H1 (cell line): Measurements from ENCODE around the gene CACNG1. TPM values are rescaled to one million over a fixed set of nuclear protein-coding genes. Genes with fewer than 3 reads are reported as not detected.

Experiments used
- CTCF ChIA-PET: fragments of 300-600 bp; sonication (Branson Sonifier 250); formaldehyde crosslinking; loops from one replicate; lab custom pipeline; 2021; ENCODE audit not compliant: partially characterized antibody; lab: Charles Lee
- POLR2A ChIA-PET: fragments of 300-600 bp; sonication (Branson Sonifier 250); formaldehyde crosslinking; loops from one replicate; lab custom pipeline; 2021; ENCODE audit warnings: inconsistent platforms; ENCODE audit not compliant: partially characterized antibody; lab: Charles Lee
- DNase-seq, 2 experiments: peaks; one replicate each; pipeline versions ENCODE4 v3.0.0 to v3.0.0-alpha.2; 2010 to 2022; ENCODE audit warnings: low spot score in 2 of 2, low read depth in 1 of 2, mixed read lengths in 1 of 2
- FAIRE-seq: peaks from 2 replicates; lab custom pipeline; 2011; peaks lifted over from hg19 to GRCh38; lab: Jason Lieb, UNC
- H2AFZ ChIP-seq: 2 replicates; pipeline ENCODE4 v1.8.1; 2012; ENCODE audit warnings: low read length, inconsistent platforms
- H2AK5ac ChIP-seq: 2 replicates; pipeline ENCODE4 v1.6.1; 2013; ENCODE audit warnings: low read depth, low read length
- H2BK120ac ChIP-seq: replicated peaks from 2 replicates; pipeline ENCODE3; 2013; ENCODE audit warnings: low read depth, low read length, inconsistent platforms
- H2BK12ac ChIP-seq: 2 replicates; pipeline ENCODE4 v1.6.1; 2013; ENCODE audit warnings: low read depth, low read length
- H2BK15ac ChIP-seq: 2 replicates; pipeline ENCODE4 v1.6.1; 2013; ENCODE audit warnings: low read length
- H2BK20ac ChIP-seq: 2 replicates; pipeline ENCODE4 v1.6.1; 2013; ENCODE audit warnings: low read length
- H2BK5ac ChIP-seq: 2 replicates; pipeline ENCODE4 v1.6.1; 2013; ENCODE audit warnings: low read depth, low read length
- H3K14ac ChIP-seq: 2 replicates; pipeline ENCODE4 v1.6.1; 2013; ENCODE audit warnings: inconsistent platforms; ENCODE audit not compliant: insufficient read length
- H3K18ac ChIP-seq: 2 replicates; pipeline ENCODE4 v1.6.1; 2013; ENCODE audit warnings: low read length; ENCODE audit errors: extremely low read depth
- H3K23ac ChIP-seq: 2 replicates; pipeline ENCODE4 v1.6.1; 2013; ENCODE audit warnings: inconsistent platforms; ENCODE audit not compliant: insufficient read length
- H3K23me2 ChIP-seq: 2 replicates; pipeline ENCODE4 v1.6.1; 2013; ENCODE audit warnings: low read depth, low read length
- H3K27ac ChIP-seq: 2 replicates; pipeline ENCODE4 v1.6.1; 2011; ENCODE audit warnings: low read depth, low read length, inconsistent platforms
- H3K27me3 ChIP-seq, 4 experiments: replicated peaks in 1 of 4; 1 replicate in 1 of 4; 2 replicates in 3 of 4; pipeline versions ENCODE4 v1.6.1 to v1.8.1; 2011 to 2013; ENCODE audit warnings: low read length in 3 of 4, mild to moderate bottlenecking in 3 of 4, inconsistent platforms in 2 of 4, mixed read lengths in 2 of 4, moderate library complexity in 1 of 4; ENCODE audit not compliant: control insufficient read depth in 3 of 4, insufficient read depth in 3 of 4; ENCODE audit errors: extremely low read depth in 1 of 4
- H3K36me3 ChIP-seq, 4 experiments: 2 replicates each; pipeline versions ENCODE4 v1.6.1 to v1.8.1; 2011 to 2013; ENCODE audit warnings: mild to moderate bottlenecking in 4 of 4, low read length in 3 of 4, moderate library complexity in 2 of 4, control low read depth in 1 of 4, inconsistent platforms in 1 of 4; ENCODE audit not compliant: insufficient read depth in 4 of 4, control insufficient read depth in 2 of 4
- H3K4ac ChIP-seq: replicated peaks from 2 replicates; pipeline ENCODE3; 2013; ENCODE audit warnings: low read length, low read depth, mixed read lengths, inconsistent platforms; ENCODE audit not compliant: insufficient read length
- H3K4me1 ChIP-seq, 4 experiments: replicated peaks in 1 of 4; 1 replicate in 1 of 4; 2 replicates in 3 of 4; pipeline versions ENCODE4 v1.6.1 to v1.8.1; 2011 to 2013; ENCODE audit warnings: low read length in 3 of 4, inconsistent platforms in 2 of 4, mixed read lengths in 1 of 4; ENCODE audit not compliant: insufficient read depth in 4 of 4, control insufficient read depth in 3 of 4
- H3K4me2 ChIP-seq, 2 experiments: 2 replicates each; pipeline versions ENCODE4 v1.6.1 to v1.8.1; 2011 to 2013; ENCODE audit warnings: low read depth in 2 of 2, low read length in 2 of 2, control low read depth in 1 of 2, inconsistent platforms in 1 of 2, mild to moderate bottlenecking in 1 of 2; ENCODE audit not compliant: insufficient read depth in 1 of 2
- H3K4me3 ChIP-seq, 4 experiments: fragments of 200-600, 300-600 bp in 1 of 4; sonication (generic), shearing (Covaris generic), sonication (Bioruptor Twin) in 1 of 4; 2 replicates each; pipeline versions ENCODE4 v1.5.1 to v1.8.1; 2011 to 2016; ENCODE audit warnings: low read length in 4 of 4, low read depth in 3 of 4, control low read depth in 2 of 4, inconsistent platforms in 2 of 4, mild to moderate bottlenecking in 2 of 4, mixed read lengths in 1 of 4, moderate library complexity in 1 of 4; ENCODE audit not compliant: insufficient read depth in 2 of 4; ENCODE audit errors: extremely low read depth in 1 of 4
- H3K56ac ChIP-seq: replicated peaks from 2 replicates; pipeline ENCODE3; 2013; ENCODE audit warnings: low read depth, mild to moderate bottlenecking, mixed read lengths, low read length, inconsistent platforms; ENCODE audit not compliant: insufficient read length
- H3K79me1 ChIP-seq: 2 replicates; pipeline ENCODE4 v1.6.1; 2013; ENCODE audit warnings: low read depth, low read length, control low read depth
- H3K79me2 ChIP-seq, 2 experiments: 2 replicates each; pipeline versions ENCODE4 v1.6.1 to v1.8.1; 2012 to 2013; ENCODE audit warnings: low read length in 2 of 2, mild to moderate bottlenecking in 2 of 2, inconsistent platforms in 1 of 2; ENCODE audit not compliant: insufficient read depth in 2 of 2, control insufficient read depth in 1 of 2
- H3K9ac ChIP-seq, 4 experiments: replicated peaks in 1 of 4; 1 replicate in 1 of 4; 2 replicates in 3 of 4; pipeline versions ENCODE4 v1.6.1 to v1.8.1; 2011 to 2013; ENCODE audit warnings: low read depth in 3 of 4, low read length in 3 of 4, control low read depth in 2 of 4, mild to moderate bottlenecking in 2 of 4, moderate library complexity in 2 of 4, inconsistent platforms in 1 of 4; ENCODE audit errors: extremely low read depth in 1 of 4
- H3K9me3 ChIP-seq, 2 experiments: 2 replicates each; pipeline versions ENCODE4 v1.6.1 to v1.8.1; 2012 to 2013; ENCODE audit warnings: mild to moderate bottlenecking in 2 of 2, moderate library complexity in 2 of 2, control low read depth in 1 of 2, inconsistent platforms in 1 of 2, low read depth in 1 of 2, low read length in 1 of 2, mixed read lengths in 1 of 2; ENCODE audit not compliant: insufficient read depth in 2 of 2
- H4K20me1 ChIP-seq, 2 experiments: replicated peaks in 1 of 2; 2 replicates each; pipeline versions ENCODE3 to v1.8.1; 2011 to 2013; ENCODE audit warnings: inconsistent platforms in 2 of 2, low read length in 2 of 2, mild to moderate bottlenecking in 1 of 2; ENCODE audit not compliant: insufficient read depth in 2 of 2, control insufficient read depth in 1 of 2
- H4K5ac ChIP-seq: 2 replicates; pipeline ENCODE4 v1.6.1; 2013; ENCODE audit warnings: low read length, low read depth, mixed read lengths, inconsistent platforms; ENCODE audit not compliant: insufficient read length
- H4K8ac ChIP-seq: 2 replicates; pipeline ENCODE4 v1.8.0; 2013; ENCODE audit warnings: mild to moderate bottlenecking, moderate library complexity, low read length, inconsistent platforms; ENCODE audit not compliant: insufficient read depth; ENCODE audit errors: extremely low read depth
- H4K91ac ChIP-seq: replicated peaks from 2 replicates; pipeline ENCODE3; 2013; ENCODE audit warnings: low read length, mixed read lengths, inconsistent platforms; ENCODE audit not compliant: insufficient read length
- GABPA ChIP-seq: IDR thresholded peaks from 2 replicates; pipeline ENCODE4 v1.6.1; 2011; ENCODE audit warnings: mild to moderate bottlenecking, low read length, moderate library complexity, borderline replicate concordance; ENCODE audit not compliant: insufficient read depth
- KDM5A ChIP-seq: fragments of 200-600 bp; IDR thresholded peaks from 2 replicates; pipeline ENCODE4 v1.7.1; 2012; ENCODE audit warnings: mild to moderate bottlenecking, low read length, inconsistent platforms, mixed read lengths
- POU5F1 ChIP-seq: IDR thresholded peaks from 2 replicates; pipeline ENCODE4 v1.6.1; 2011; ENCODE audit warnings: low read depth, mild to moderate bottlenecking, low read length, moderate library complexity
- WGBS, 2 experiments: shearing (Covaris generic) in 1 of 2; methylation state at CpG; one replicate each; pipeline versions ENCODE4 v1.1.6 to v1.1.7; 2013 to 2015; ENCODE audit warnings: low lambda C conversion rate in 2 of 2, mixed read lengths in 2 of 2, inconsistent platforms in 1 of 2, low coverage in 1 of 2, missing lambda C conversion rate in 1 of 2; ENCODE audit not compliant: insufficient replicate concordance in 2 of 2, insufficient coverage in 1 of 2, insufficient read length in 1 of 2; ENCODE audit errors: extremely low coverage in 1 of 2, missing lambda C conversion rate in 1 of 2; 5-methylcytosine and 5-hydroxymethylcytosine counted together
- polyA plus RNA-seq, 7 experiments: library from polyadenylated mRNA; depleted of rRNA in 3 of 7; stranded (reverse) in 5 of 7; unstranded in 2 of 7; fragments of >200 nt in 5 of 7; fragments of 200-250 nt in 2 of 7; gene quantifications; 1 replicate in 5 of 7; 2 replicates in 1 of 7; 4 replicates in 1 of 7; pipeline versions ENCODE4 v1.2.1 to v1.2.3, GENCODE V29; 2011 to 2013; ENCODE audit warnings: missing spikeins in 2 of 7, mixed read lengths in 2 of 7
- total RNA-seq: library from RNA; stranded (reverse); fragmentation: NEBNext Ultra II Directional; extraction: Animal tissue kit (Norgen Biotek cat#: 25700); gene quantifications from 2 replicates; pipeline ENCODE4 v1.2.1, GENCODE V29; 2021

Gene CACNG1
- total and polyA plus RNA-seq, 2 of the 8 experiments (the other 6 are each of a cell fraction or from before 2014, with no cell fraction given), result not detected

DNA sequence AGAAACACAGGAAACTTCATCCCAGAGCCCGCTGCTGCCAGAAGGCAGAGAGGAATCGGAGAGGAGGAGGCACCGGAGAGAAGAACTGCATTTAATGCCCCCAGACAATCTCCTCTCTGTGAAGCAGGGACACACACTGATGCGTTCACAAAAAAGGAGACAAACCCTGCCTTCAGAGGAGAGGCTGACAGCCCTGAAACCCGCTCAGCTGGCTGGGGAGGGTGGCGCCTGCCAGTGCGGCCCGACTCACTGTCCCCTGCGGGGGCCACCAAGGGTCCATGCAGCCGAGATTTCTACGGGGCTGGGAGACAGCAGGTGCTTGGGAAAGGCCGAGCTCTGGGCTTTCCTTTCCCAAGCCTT, 21.9 kb upstream of the CACNG1 start:
- FAIRE-seq, result no peak

More for the DNA sequence above, 21.9 kb upstream of the CACNG1 start:
- Histone ChIP-seq H3K9me3 (no peaks in the 10 kb centered on the region), H3K79me2 (no peaks in the 10 kb centered on the region), H3K9ac (no peak overlapping the region), H3K79me1 (no peaks in the 10 kb centered on the region; the same call in 1 of the 2 replicates), H2BK20ac (no peak overlapping the region), H3K4ac (no peak overlapping the region), H4K20me1 (peaks cover 0 to 9% of the 10 kb centered on the region in 2 experiments), H3K4me3 (no peak overlapping the region), H3K14ac (no peak overlapping the region), H3K23ac (no peak overlapping the region), H3K4me2 (no peak overlapping the region), H3K23me2 (peaks cover 9% of the 10 kb centered on the region; the same call in 1 of the 2 replicates), H3K18ac (no peak overlapping the region; the same call in 1 of the 2 replicates), H4K91ac (no peak overlapping the region), H4K5ac (no peak overlapping the region), H2AFZ (no peak overlapping the region), H3K4me1 (no peaks in the 10 kb centered on the region), H3K27me3 (no peaks in the 10 kb centered on the region), H2BK12ac (no peak overlapping the region), H2BK15ac (no peak overlapping the region), H2BK120ac (no peak overlapping the region), H2AK5ac (no peak overlapping the region), H3K56ac (no peak overlapping the region), H4K8ac (no peak overlapping the region), H3K27ac (no peak overlapping the region), H2BK5ac (no peak overlapping the region), H3K36me3 (no peaks in the 10 kb centered on the region)
- DNase-seq, result no peak
- 94% methylated on average over 11 of the region's 12 CpGs; no CpG with 5 or more reads in 1 of the 2 experiments for WGBS, 2 experiments
- TF ChIP-seq POU5F1 (no peak), KDM5A (no peak), GABPA (no peak)
- ChIA-PET POLR2A (no interaction called here), CTCF (interaction anchor here (0.9 to 3.4 kb wide), 4 partner anchors 14 to 295 kb away, joined by 3 to 15 read pairs (median 4); no protein-coding TSS in a partner anchor)
